IMR-90 (cell line): Measurements from ENCODE around the gene APPBP2. TPM values are rescaled to one million over a fixed set of nuclear protein-coding genes. Genes with fewer than 3 reads are reported as not detected.
"Not testable (repeated sequence)": the region's sequence is repeated elsewhere in the genome, so short reads cannot be mapped to it uniquely, and the experiment has no call there.

ENCODE experiments used
- ATAC-seq: fragments of 200-7000 bp; cut with Tn5 transposase; 2 replicates; pipeline ENCODE4 v1.9.1; 2020; ENCODE audit warnings: low read depth, mild to moderate bottlenecking, moderate library complexity
- BruUV-seq: library from RNA; stranded (reverse); fragments of 400-500 nt; replicated peaks from 2 replicates; lab custom pipeline; 2021; lab: Mats Ljungman, UMichigan
- CTCF ChIA-PET: fragments of 300-600 bp; formaldehyde crosslinking; extraction: SDS; loops from one replicate; lab custom pipeline; 2021; ENCODE audit warnings: antibody characterized with exemption; lab: Yijun Ruan, JAX
- POLR2A ChIA-PET: fragments of 300-600 bp; sonication (Branson Sonifier 250); formaldehyde crosslinking; loops from one replicate; lab custom pipeline; 2022; ENCODE audit warnings: antibody characterized with exemption; ENCODE audit not compliant: unreplicated experiment; lab: Charles Lee
- DNase-seq: peaks from one replicate; pipeline ENCODE4 v3.0.0; 2013
- H2AFZ ChIP-seq: replicated peaks from 2 replicates; pipeline ENCODE3; 2013; ENCODE audit warnings: low read length, mild to moderate bottlenecking; ENCODE audit not compliant: poor library complexity
- H2AK5ac ChIP-seq: 2 replicates; pipeline ENCODE4 v1.6.1; 2013; ENCODE audit warnings: low read depth, low read length, inconsistent platforms
- H2AK9ac ChIP-seq: replicated peaks from 2 replicates; pipeline ENCODE3; 2013; ENCODE audit warnings: mild to moderate bottlenecking, low read depth, low read length, moderate library complexity; ENCODE audit not compliant: poor library complexity
- H2BK120ac ChIP-seq: 2 replicates; pipeline ENCODE4 v1.6.1; 2013; ENCODE audit warnings: low read depth, low read length, inconsistent platforms
- H2BK15ac ChIP-seq: 3 replicates; pipeline ENCODE4 v1.6.1; 2013; ENCODE audit warnings: low read depth, low read length, inconsistent platforms
- H2BK20ac ChIP-seq: 2 replicates; pipeline ENCODE4 v1.6.1; 2013; ENCODE audit warnings: low read depth, mild to moderate bottlenecking, inconsistent platforms, low read length, moderate library complexity
- H2BK5ac ChIP-seq: 2 replicates; pipeline ENCODE4 v1.6.1; 2013; ENCODE audit warnings: mild to moderate bottlenecking, low read depth, low read length, inconsistent platforms; ENCODE audit not compliant: poor library complexity, severe bottlenecking
- H3K14ac ChIP-seq: replicated peaks from 2 replicates; pipeline ENCODE4 v1.6.1; 2013; ENCODE audit warnings: low read depth, low read length, inconsistent platforms
- H3K18ac ChIP-seq: 2 replicates; pipeline ENCODE4 v1.6.1; 2013; ENCODE audit warnings: low read depth, low read length, control low read depth
- H3K23ac ChIP-seq: 2 replicates; pipeline ENCODE4 v1.6.1; 2013; ENCODE audit warnings: low read depth, low read length, inconsistent platforms
- H3K27ac ChIP-seq: 2 replicates; pipeline ENCODE4 v1.5.1; 2013; ENCODE audit warnings: mild to moderate bottlenecking, control low read depth, low read length; ENCODE audit not compliant: insufficient read depth
- H3K27me3 ChIP-seq: 2 replicates; pipeline ENCODE4 v1.6.1; 2013; ENCODE audit warnings: low read length; ENCODE audit not compliant: control insufficient read depth, insufficient read depth
- H3K36me3 ChIP-seq: 2 replicates; pipeline ENCODE4 v1.6.1; 2013; ENCODE audit warnings: low read length, mixed read lengths; ENCODE audit not compliant: control insufficient read depth, insufficient read depth
- H3K4ac ChIP-seq: 2 replicates; pipeline ENCODE4 v1.6.1; 2013; ENCODE audit warnings: low read depth, low read length, inconsistent platforms
- H3K4me1 ChIP-seq: 2 replicates; pipeline ENCODE4 v1.6.1; 2013; ENCODE audit warnings: low read length, mixed read lengths; ENCODE audit not compliant: control insufficient read depth, insufficient read depth
- H3K4me2 ChIP-seq: 2 replicates; pipeline ENCODE4 v1.6.1; 2013; ENCODE audit warnings: low read depth, mild to moderate bottlenecking, control low read depth, low read length, moderate library complexity
- H3K4me3 ChIP-seq: 2 replicates; pipeline ENCODE4 v1.5.1; 2013; ENCODE audit warnings: low read depth, mild to moderate bottlenecking, control low read depth, low read length, moderate library complexity; ENCODE audit not compliant: insufficient read depth
- H3K56ac ChIP-seq: 2 replicates; pipeline ENCODE4 v1.6.1; 2013; ENCODE audit warnings: low read length, inconsistent platforms; ENCODE audit not compliant: insufficient read depth; ENCODE audit errors: extremely low read depth
- H3K79me1 ChIP-seq, 2 experiments: 2 replicates each; pipeline ENCODE4 v1.6.1; 2013; ENCODE audit warnings: low read length in 2 of 2, inconsistent platforms in 1 of 2, low read depth in 1 of 2
- H3K9ac ChIP-seq: 2 replicates; pipeline ENCODE4 v1.6.1; 2013; ENCODE audit warnings: low read depth, low read length, control low read depth
- H3K9me1 ChIP-seq: 2 replicates; pipeline ENCODE4 v1.6.1; 2013; ENCODE audit warnings: low read length, inconsistent platforms; ENCODE audit not compliant: insufficient read depth
- H3K9me3 ChIP-seq: 2 replicates; pipeline ENCODE4 v1.6.1; 2013; ENCODE audit warnings: low read length; ENCODE audit not compliant: control insufficient read depth, insufficient read depth
- H4K20me1 ChIP-seq: 2 replicates; pipeline ENCODE4 v1.6.1; 2013; ENCODE audit warnings: low read length, inconsistent platforms; ENCODE audit not compliant: insufficient read depth
- H4K5ac ChIP-seq: 2 replicates; pipeline ENCODE4 v1.6.1; 2013; ENCODE audit warnings: mild to moderate bottlenecking, low read depth, low read length, control low read depth
- H4K8ac ChIP-seq, 2 experiments: 2 replicates each; pipeline ENCODE4 v1.6.1; 2013; ENCODE audit warnings: low read depth in 2 of 2, low read length in 2 of 2, control low read depth in 1 of 2, inconsistent platforms in 1 of 2
- H4K91ac ChIP-seq: 2 replicates; pipeline ENCODE4 v1.6.1; 2013; ENCODE audit warnings: low read depth, low read length, inconsistent platforms; ENCODE audit not compliant: insufficient read depth
- WGBS, 2 experiments: methylation state at CpG; one replicate each; pipeline versions ENCODE4 v1.1.5 to v1.1.7; 2013; ENCODE audit warnings: missing lambda C conversion rate in 2 of 2; ENCODE audit not compliant: insufficient read length in 1 of 2; ENCODE audit errors: extremely low coverage in 2 of 2; 5-methylcytosine and 5-hydroxymethylcytosine counted together
- dilution Hi-C: fragments of 300-500 bp; cut with HindIII; formaldehyde crosslinking; loops from one replicate; pipeline ENCODE4 v1.14.3; 2018; ENCODE audit warnings: low sequenced_read_pairs; ENCODE audit not compliant: unreplicated experiment
- in situ Hi-C: fragments of 300-500 bp; cut with MboI; formaldehyde crosslinking; loops from 3 replicates; pipeline ENCODE4 v1.14.3; 2019; ENCODE audit warnings: low sequenced_read_pairs, inconsistent platforms, mixed read lengths
- intact Hi-C: fragments of 100-400 bp; cut with micrococcal nuclease; formaldehyde crosslinking; loops from 2 replicates; pipeline ENCODE4 v1.10.0; 2022
- polyA plus RNA-seq, 3 experiments: library from polyadenylated mRNA; depleted of rRNA; stranded (reverse); fragments of >200 nt; gene quantifications; 2 replicates each; pipeline ENCODE4 v1.2.3, GENCODE V29; 2012; ENCODE audit warnings: low replicate concordance in 1 of 3
- total RNA-seq: library from RNA; depleted of rRNA; stranded (reverse); fragments of >200 nt; gene quantifications from 2 replicates; pipeline ENCODE4 v1.2.3, GENCODE V29; 2012

Gene APPBP2
- total and polyA plus RNA-seq, 2 of the 4 experiments (the other 2 are of a cell fraction), result 12.3 to 93.9 TPM

- H3K27me3 ChIP-seq, H3K79me1 ChIP-seq, H3K4me1 ChIP-seq, CTCF ChIA-PET, H4K8ac ChIP-seq, H3K56ac ChIP-seq, H2AK9ac ChIP-seq, H2BK5ac ChIP-seq, H3K9ac ChIP-seq, DNase-seq, H2BK120ac ChIP-seq, H3K36me3 ChIP-seq, BruUV-seq, H4K20me1 ChIP-seq, POLR2A ChIA-PET, H3K18ac ChIP-seq, H3K4me2 ChIP-seq, H2AFZ ChIP-seq, dilution Hi-C loops, H3K23ac ChIP-seq, H4K91ac ChIP-seq, intact Hi-C loops, H3K4ac ChIP-seq, H2AK5ac ChIP-seq, H3K9me1 ChIP-seq, H2BK15ac ChIP-seq, ATAC-seq, H3K27ac ChIP-seq, H3K9me3 ChIP-seq, H2BK20ac ChIP-seq, H4K5ac ChIP-seq, H3K14ac ChIP-seq, H3K4me3 ChIP-seq: not testable (repeated sequence)
- in situ Hi-C loops, result loop anchor here (25.0 kb wide), 1 partner anchor 283 kb away; the partner anchor contains the start of gene CA4
- no CpG with 5 or more reads among the region's 7 CpGs for WGBS, 2 experiments
Observed at GRCh38 chr17:60419875-60420274, 106.2 kb downstream of the APPBP2 start.

GRCh38 chr17:60419003-60419402, 107.0 kb downstream of the APPBP2 start:
- ATAC-seq, H2BK20ac ChIP-seq, H2BK120ac ChIP-seq, H3K27ac ChIP-seq, H3K4me1 ChIP-seq, H3K23ac ChIP-seq, H3K27me3 ChIP-seq, H4K20me1 ChIP-seq, intact Hi-C loops, H3K9me3 ChIP-seq, H3K36me3 ChIP-seq, H4K8ac ChIP-seq, H3K9me1 ChIP-seq, H2BK15ac ChIP-seq, H3K9ac ChIP-seq, POLR2A ChIA-PET, H3K18ac ChIP-seq, H3K4me2 ChIP-seq, H2BK5ac ChIP-seq, H2AFZ ChIP-seq, H3K14ac ChIP-seq, DNase-seq, H4K5ac ChIP-seq, BruUV-seq, H3K4me3 ChIP-seq, H2AK9ac ChIP-seq, H4K91ac ChIP-seq, H3K79me1 ChIP-seq, H3K4ac ChIP-seq, H3K56ac ChIP-seq, H2AK5ac ChIP-seq, dilution Hi-C loops: not testable (repeated sequence)
- no CpG with 5 or more reads among the region's 4 CpGs for WGBS, 2 experiments
- CTCF ChIA-PET, result interaction anchor here (0.6 kb wide), 1 partner anchor 13 kb away, joined by 4 read pairs; no protein-coding TSS in a partner anchor
- in situ Hi-C loops, result loop anchor here (25.0 kb wide), 1 partner anchor 282 kb away; the partner anchor contains the start of gene CA4
